H1 (cell line): ENCODE data around the gene ERCC1. TPM values are rescaled to one million over a fixed set of nuclear protein-coding genes. Genes with fewer than 3 reads are reported as not detected.
A peak's percentile ranks its signal among the peaks of the same experiment; 100 is the strongest.

Experiments used
- BACH1 ChIP-seq: IDR thresholded peaks from 2 replicates; pipeline ENCODE4 v1.6.1; 2012; ENCODE audit warnings: low read length, improper control_type of control experiment
- BCL11A ChIP-seq, 2 experiments: IDR thresholded peaks; one replicate each; pipeline ENCODE4 v1.6.1; 2011; ENCODE audit warnings: low read depth in 2 of 2, low read length in 2 of 2, mild to moderate bottlenecking in 2 of 2
- CEBPB ChIP-seq: IDR thresholded peaks from 2 replicates; pipeline ENCODE4 v1.6.1; 2012; ENCODE audit warnings: low read depth, low read length
- CTBP2 ChIP-seq: IDR thresholded peaks from 2 replicates; pipeline ENCODE4 v1.7.0; 2011; ENCODE audit warnings: borderline replicate concordance, mild to moderate bottlenecking, moderate library complexity, mixed read lengths, low read length; ENCODE audit not compliant: insufficient read depth, insufficient read length
- EP300 ChIP-seq, 2 experiments: IDR thresholded peaks; 1 replicate in 1 of 2; 2 replicates in 1 of 2; pipeline ENCODE4 v1.6.1; 2011 to 2012; ENCODE audit warnings: low read depth in 2 of 2, low read length in 2 of 2, mild to moderate bottlenecking in 2 of 2, borderline replicate concordance in 1 of 2, inconsistent platforms in 1 of 2, moderate library complexity in 1 of 2
- GABPA ChIP-seq: IDR thresholded peaks from 2 replicates; pipeline ENCODE4 v1.6.1; 2011; ENCODE audit warnings: mild to moderate bottlenecking, low read length, moderate library complexity, borderline replicate concordance; ENCODE audit not compliant: insufficient read depth
- JUN ChIP-seq: IDR thresholded peaks from 2 replicates; pipeline ENCODE4 v1.6.1; 2011; ENCODE audit warnings: low read depth, mild to moderate bottlenecking, improper control_type of control experiment, low read length
- JUND ChIP-seq: IDR thresholded peaks from 2 replicates; pipeline ENCODE4 v1.6.1; 2011; ENCODE audit warnings: mild to moderate bottlenecking, improper control_type of control experiment, low read length
- MAFK ChIP-seq: IDR thresholded peaks from 2 replicates; pipeline ENCODE4 v1.6.1; 2012; ENCODE audit warnings: low read depth, mild to moderate bottlenecking, improper control_type of control experiment, low read length
- NANOG ChIP-seq: IDR thresholded peaks from 2 replicates; pipeline ENCODE4 v1.6.1; 2011; ENCODE audit warnings: low read length, low read depth, mild to moderate bottlenecking, inconsistent platforms; ENCODE audit not compliant: insufficient read depth, poor library complexity, severe bottlenecking
- NRF1 ChIP-seq: IDR thresholded peaks from 2 replicates; pipeline ENCODE4 v1.6.1; 2011; ENCODE audit warnings: mild to moderate bottlenecking, low read depth, low read length, improper control_type of control experiment
- PHF8 ChIP-seq: fragments of 200-600 bp; sonication (generic); conservative IDR thresholded peaks from 2 replicates; pipeline ENCODE4 v1.7.1; 2012; ENCODE audit warnings: low read depth, mild to moderate bottlenecking, inconsistent platforms, low read length, moderate library complexity
- POLR2A ChIP-seq, 2 experiments: IDR thresholded peaks; 1 replicate in 1 of 2; 2 replicates in 1 of 2; pipeline ENCODE4 v1.6.1; 2011; ENCODE audit warnings: low read depth in 2 of 2, low read length in 2 of 2, mild to moderate bottlenecking in 2 of 2; ENCODE audit errors: control extremely low read depth in 1 of 2
- POLR2AphosphoS5 ChIP-seq: IDR thresholded peaks from 2 replicates; pipeline ENCODE4 v1.6.1; 2011; ENCODE audit warnings: low read depth, low read length
- RFX5 ChIP-seq: IDR thresholded peaks from 2 replicates; pipeline ENCODE4 v1.6.1; 2011; ENCODE audit warnings: low read depth, low read length, improper control_type of control experiment, borderline replicate concordance
- SP2 ChIP-seq: IDR thresholded peaks from 2 replicates; pipeline ENCODE4 v1.6.1; 2012; ENCODE audit warnings: mild to moderate bottlenecking, low read length, inconsistent platforms
- SUZ12 ChIP-seq: fragments of 200-600 bp; sonication (generic); IDR thresholded peaks from 2 replicates; pipeline ENCODE4 v1.6.1; 2012; ENCODE audit warnings: mild to moderate bottlenecking, inconsistent platforms, low read length, moderate library complexity, mixed read lengths
- TAF7 ChIP-seq: optimal IDR thresholded peaks from 2 replicates; pipeline ENCODE3; 2011; ENCODE audit warnings: low read depth, mild to moderate bottlenecking, inconsistent platforms, low read length, moderate library complexity, borderline replicate concordance
- TBP ChIP-seq: IDR thresholded peaks from 2 replicates; pipeline ENCODE4 v1.6.1; 2011; ENCODE audit warnings: low read depth, low read length, improper control_type of control experiment
- TCF12 ChIP-seq: IDR thresholded peaks from 2 replicates; pipeline ENCODE4 v1.6.1; 2011; ENCODE audit warnings: low read depth, mild to moderate bottlenecking, low read length
- polyA plus RNA-seq, 7 experiments: library from polyadenylated mRNA; depleted of rRNA in 3 of 7; stranded (reverse) in 5 of 7; unstranded in 2 of 7; fragments of >200 nt in 5 of 7; fragments of 200-250 nt in 2 of 7; gene quantifications; 1 replicate in 5 of 7; 2 replicates in 1 of 7; 4 replicates in 1 of 7; pipeline versions ENCODE4 v1.2.1 to v1.2.3, GENCODE V29; 2011 to 2013; ENCODE audit warnings: missing spikeins in 2 of 7, mixed read lengths in 2 of 7
- total RNA-seq: library from RNA; stranded (reverse); fragmentation: NEBNext Ultra II Directional; extraction: Animal tissue kit (Norgen Biotek cat#: 25700); gene quantifications from 2 replicates; pipeline ENCODE4 v1.2.1, GENCODE V29; 2021
- TF ChIP-seq, protein P1 (sequence below): IDR thresholded peaks from 2 replicates; pipeline ENCODE4 v1.6.1; 2012; ENCODE audit warnings: inconsistent platforms
- TF ChIP-seq, protein P2 (sequence below), 3 experiments: IDR thresholded peaks; 1 replicate in 2 of 3; 2 replicates in 1 of 3; pipeline versions ENCODE4 v1.5.1 to v1.6.1; 2011; ENCODE audit warnings: low read length in 3 of 3, mild to moderate bottlenecking in 3 of 3, inconsistent platforms in 2 of 3, low read depth in 1 of 3, moderate library complexity in 1 of 3; ENCODE audit not compliant: insufficient read depth in 1 of 3; ENCODE audit errors: control extremely low read depth in 1 of 3

The ERCC1 gene
- total and polyA plus RNA-seq, 2 of the 8 experiments (the other 6 are each of a cell fraction or from before 2014, with no cell fraction given): 44.7 to 94.2 TPM

DNA sequence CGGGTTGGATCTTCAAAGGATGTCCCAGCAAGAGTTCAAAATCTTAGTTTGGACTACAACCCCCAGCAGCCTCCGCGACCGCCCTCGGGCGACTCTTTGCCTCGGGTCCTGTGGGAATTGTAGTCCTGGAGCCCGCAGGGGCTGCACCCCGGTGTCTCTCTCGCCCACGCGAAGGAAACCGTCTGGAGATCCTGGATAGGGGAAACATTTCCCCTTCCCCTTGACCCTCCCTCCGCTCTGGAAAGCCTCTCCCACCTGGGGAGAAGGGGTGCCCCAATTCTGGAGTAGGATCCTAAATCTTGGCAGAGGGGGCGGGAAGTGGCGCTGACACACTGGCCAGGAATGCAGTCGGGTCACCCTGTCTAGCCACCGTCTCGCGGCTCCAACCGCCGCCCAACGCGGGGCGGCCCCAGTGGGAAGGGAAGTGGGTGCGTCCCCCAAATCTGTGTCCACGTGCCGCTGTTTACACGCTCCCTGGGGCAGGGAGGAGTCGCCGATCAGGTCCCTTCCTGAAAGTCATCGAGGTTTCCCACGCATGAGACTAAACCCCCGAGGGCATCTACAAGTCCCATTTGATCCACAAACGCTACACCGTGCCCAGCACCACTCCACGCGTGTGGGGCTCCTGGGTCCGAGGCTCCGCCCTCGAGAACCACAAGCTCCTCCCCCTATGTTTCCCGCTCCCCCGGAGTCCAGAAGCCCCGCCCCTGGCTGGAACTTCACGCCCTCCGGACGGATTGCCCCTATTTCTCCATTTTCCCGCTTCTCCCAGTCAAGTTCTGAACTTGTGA, 18.1 kb downstream of the ERCC1 start (continued):
- TF ChIP-seq JUN: peak; percentile 70; the same call in 1 of the 2 replicates
- no peak for TF ChIP-seq CTBP2
- peak; percentile 84 for TF ChIP-seq JUND
- no peak for TF ChIP-seq TCF12
- no peak for TF ChIP-seq NANOG
- TF ChIP-seq NRF1: no peak
- TF ChIP-seq EP300 (IDR thresholded peaks at IDR 0.05; ENCODE audit: borderline replicate concordance in 1 of 2, low read depth in 2 of 2, low read length in 2 of 2): no peak
- TF ChIP-seq POLR2A (IDR thresholded peaks at IDR 0.05; ENCODE audit: control extremely low read depth in 1 of 2, low read depth in 2 of 2, low read length in 2 of 2): no peak
- no peak for TF ChIP-seq TBP
- TF ChIP-seq BCL11A (IDR thresholded peaks at IDR 0.05; ENCODE audit: low read depth in 2 of 2, low read length in 2 of 2): no peak
- no peak for TF ChIP-seq SUZ12
- TF ChIP-seq RFX5: no peak
- TF ChIP-seq POLR2AphosphoS5: no peak
- TF ChIP-seq BACH1: peak; percentile 87
- TF ChIP-seq TAF7: no peak
- TF ChIP-seq, protein P1, sequence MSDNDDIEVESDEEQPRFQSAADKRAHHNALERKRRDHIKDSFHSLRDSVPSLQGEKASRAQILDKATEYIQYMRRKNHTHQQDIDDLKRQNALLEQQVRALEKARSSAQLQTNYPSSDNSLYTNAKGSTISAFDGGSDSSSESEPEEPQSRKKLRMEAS: peak; percentile 73; the same call in 1 of the 2 replicates
- no peak for TF ChIP-seq SP2
- TF ChIP-seq CEBPB: no peak
- no peak for TF ChIP-seq MAFK
- TF ChIP-seq, protein P2, sequence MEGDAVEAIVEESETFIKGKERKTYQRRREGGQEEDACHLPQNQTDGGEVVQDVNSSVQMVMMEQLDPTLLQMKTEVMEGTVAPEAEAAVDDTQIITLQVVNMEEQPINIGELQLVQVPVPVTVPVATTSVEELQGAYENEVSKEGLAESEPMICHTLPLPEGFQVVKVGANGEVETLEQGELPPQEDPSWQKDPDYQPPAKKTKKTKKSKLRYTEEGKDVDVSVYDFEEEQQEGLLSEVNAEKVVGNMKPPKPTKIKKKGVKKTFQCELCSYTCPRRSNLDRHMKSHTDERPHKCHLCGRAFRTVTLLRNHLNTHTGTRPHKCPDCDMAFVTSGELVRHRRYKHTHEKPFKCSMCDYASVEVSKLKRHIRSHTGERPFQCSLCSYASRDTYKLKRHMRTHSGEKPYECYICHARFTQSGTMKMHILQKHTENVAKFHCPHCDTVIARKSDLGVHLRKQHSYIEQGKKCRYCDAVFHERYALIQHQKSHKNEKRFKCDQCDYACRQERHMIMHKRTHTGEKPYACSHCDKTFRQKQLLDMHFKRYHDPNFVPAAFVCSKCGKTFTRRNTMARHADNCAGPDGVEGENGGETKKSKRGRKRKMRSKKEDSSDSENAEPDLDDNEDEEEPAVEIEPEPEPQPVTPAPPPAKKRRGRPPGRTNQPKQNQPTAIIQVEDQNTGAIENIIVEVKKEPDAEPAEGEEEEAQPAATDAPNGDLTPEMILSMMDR (IDR thresholded peaks at IDR 0.05; ENCODE audit: control extremely low read depth in 1 of 3, insufficient read depth in 1 of 3, low read depth in 1 of 3, low read length in 3 of 3): no peak
- TF ChIP-seq GABPA: no peak
- TF ChIP-seq PHF8: no peak; the same call in none of the 2 replicates
